Measurements from ENCODE around the gene PMEPA1.
A peak's percentile ranks its signal among the peaks of the same experiment; 100 is the strongest.

The PMEPA1 gene, protein sequence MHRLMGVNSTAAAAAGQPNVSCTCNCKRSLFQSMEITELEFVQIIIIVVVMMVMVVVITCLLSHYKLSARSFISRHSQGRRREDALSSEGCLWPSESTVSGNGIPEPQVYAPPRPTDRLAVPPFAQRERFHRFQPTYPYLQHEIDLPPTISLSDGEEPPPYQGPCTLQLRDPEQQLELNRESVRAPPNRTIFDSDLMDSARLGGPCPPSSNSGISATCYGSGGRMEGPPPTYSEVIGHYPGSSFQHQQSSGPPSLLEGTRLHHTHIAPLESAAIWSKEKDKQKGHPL

GRCh38 chr20:57709823-57710799 lies at the start of gene PMEPA1:
PMEPA1 (minus strand) TSS chr20:57710015; CDS start chr20:57709582, 433 bp downstream.
- DNase-seq = peak; percentile 87

GRCh38 chr20:57757767-57758166 lies 48.0 kb upstream of the PMEPA1 start:
- no peak for DNase-seq

DNA sequence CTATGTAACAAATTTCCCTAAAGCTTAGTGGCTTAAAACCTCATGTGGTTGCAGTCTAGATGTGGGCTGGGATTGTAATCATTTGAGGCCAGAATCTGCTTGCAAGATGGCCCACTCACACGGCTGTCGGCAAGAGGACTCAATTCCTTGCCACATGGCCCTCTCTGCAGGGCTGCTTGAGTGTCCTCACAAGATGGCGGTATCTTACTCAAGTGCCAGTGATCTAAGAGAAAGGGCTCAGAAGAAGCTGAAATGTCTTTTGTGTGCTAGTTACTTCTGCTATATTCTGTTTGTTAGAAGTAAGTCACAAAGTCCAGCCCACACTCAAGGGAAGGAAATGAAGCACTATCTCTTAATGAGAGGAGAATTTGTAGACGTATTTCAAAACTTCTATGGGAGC lies 47.1 kb upstream of the PMEPA1 start:
- DNase-seq = no peak

DNA sequence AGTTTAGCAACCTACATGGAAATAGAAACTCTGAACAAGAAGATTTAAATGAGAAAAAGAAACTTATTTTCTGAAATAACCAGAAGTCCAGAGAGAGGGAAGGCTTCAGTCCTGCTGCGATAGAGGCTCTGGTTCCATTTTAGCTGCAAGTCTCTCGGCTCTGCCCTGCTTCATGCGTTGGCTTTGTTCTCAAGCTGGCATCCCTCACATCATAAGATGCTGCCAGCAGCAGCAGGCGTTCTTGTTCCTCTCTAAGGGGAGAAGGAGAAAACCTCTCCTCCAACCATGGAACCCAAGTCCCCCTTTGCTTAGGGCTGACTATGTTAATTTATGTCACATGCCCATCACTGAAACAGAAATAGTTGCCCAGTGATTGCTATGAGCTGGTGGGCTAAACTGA lies 46.4 kb upstream of the PMEPA1 start:
- DNase-seq = no peak

DNA sequence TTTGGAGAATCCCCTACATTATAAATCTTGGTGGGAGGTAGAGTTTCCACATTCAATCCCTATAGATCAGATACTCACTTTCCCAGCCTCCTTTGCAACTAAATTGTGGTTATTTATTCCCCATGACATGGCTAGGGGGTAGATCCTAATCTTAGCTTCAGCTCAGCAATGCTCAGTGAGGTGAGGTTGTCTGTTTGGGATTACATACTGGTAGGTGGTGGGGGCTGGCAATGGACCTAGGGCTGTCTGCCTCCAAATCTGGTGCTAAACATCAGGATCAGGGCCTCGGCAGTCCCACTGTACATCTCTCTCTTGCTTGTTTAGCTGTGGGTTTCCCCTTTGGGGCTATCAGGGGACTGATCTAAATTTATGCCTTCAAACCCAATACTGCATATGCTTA lies 45.8 kb upstream of the PMEPA1 start:
- no peak for DNase-seq

- DNase-seq = no peak
Measured at GRCh38 chr20:57754190-57754589, 44.4 kb upstream of the PMEPA1 start.

- DNase-seq = no peak
Measured at GRCh38 chr20:57753332-57754164, 43.7 kb upstream of the PMEPA1 start.

DNA sequence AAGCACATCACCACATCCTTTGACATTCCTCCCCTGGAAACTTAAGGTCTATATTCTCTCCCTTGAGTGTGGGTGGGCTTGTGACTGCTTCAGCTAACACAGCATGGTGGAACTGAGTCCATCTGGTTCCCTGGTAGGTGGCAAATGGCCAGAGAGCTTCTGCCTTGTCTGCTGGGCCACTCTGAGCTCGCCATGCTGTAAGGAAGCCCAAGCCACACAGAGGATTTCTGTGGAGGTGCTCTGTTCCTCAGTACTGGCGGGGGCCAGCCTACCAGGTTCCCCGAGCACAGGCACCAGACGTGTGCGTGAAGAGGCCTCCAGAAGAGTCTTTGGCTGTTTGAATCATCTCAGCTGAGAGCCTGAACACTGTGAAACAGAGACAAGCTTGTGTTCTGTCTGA lies 41.6 kb upstream of the PMEPA1 start:
- DNase-seq = no peak

DNA sequence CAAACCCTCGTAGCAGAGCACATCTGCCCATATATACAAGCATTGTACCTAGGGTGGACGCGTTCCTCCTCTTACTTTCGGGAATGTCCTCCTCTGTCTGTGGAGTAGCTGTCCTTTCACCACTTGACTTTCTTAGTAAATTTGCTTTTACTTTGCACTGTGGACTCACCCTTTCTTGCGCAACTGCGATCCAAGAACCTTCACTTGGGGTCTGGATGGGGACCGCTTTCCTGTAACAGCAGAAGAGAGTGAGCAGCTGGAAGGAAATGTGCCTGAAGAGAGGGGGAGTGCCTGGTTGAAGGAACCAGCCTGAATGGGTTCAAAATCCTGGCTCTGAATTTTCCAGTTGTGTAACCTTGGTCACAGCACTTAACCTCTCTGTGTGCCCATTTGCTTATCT lies 40.1 kb upstream of the PMEPA1 start:
- DNase-seq = no peak

GRCh38 chr20:57749131-57749690 lies 39.4 kb upstream of the PMEPA1 start:
- DNase-seq = no peak

DNA sequence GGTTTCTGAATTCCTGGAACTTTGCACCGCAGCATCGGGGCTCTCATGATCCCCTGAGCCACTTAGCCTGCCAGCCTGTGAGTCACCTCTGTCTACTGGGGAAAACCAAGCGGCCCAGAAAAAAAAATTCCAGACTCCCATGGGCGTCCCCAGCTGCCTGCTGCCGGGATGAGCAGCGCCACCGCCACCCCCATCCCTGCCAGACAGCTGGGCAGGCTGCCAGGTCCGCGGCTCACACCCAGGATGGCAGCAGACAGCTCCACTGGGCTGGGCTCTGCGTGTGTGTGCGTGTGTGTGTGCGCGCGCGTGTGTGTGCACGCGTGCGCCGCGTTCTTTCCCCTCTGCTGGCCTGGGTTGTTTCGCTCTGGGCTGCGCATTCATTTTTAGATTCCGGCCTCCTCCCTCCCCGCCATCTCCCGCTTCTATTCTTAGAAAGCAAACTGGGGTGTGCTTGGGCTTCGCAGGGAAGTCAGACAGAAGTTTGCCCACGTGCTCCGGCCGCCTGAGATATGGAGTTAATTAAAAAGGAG lies 38.9 kb upstream of the PMEPA1 start:
- DNase-seq = peak; percentile 68

DNA sequence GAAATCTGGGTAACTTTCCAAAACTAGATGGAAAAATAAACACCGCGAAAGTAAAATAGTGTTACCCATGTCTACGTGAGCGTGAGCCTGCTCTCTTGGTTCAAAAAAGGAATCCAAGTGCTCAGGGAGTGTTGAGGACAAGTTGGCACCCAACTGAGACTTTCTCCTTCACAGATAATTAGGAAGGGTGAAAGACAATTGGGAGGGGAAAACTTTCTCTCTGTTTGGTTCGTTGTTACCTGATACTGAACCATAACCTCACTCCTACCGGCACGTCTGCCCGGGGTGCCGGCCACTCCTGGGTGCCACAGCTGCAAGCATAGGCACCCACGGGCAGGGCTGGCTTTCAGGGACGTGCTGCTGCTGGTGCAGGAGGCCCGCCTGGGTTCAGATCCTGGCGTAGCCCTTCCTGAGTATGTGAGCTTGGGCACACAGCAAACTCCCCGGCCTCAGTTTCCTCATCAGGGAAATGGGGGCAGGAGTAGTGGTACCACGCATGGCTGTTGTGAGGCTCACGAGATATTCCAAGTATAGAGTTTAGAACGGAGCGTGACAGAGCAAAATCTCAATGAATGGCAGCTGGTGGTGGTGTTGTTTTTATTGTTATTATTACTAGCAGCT lies 38.2 kb upstream of the PMEPA1 start:
- DNase-seq = no peak

DNA sequence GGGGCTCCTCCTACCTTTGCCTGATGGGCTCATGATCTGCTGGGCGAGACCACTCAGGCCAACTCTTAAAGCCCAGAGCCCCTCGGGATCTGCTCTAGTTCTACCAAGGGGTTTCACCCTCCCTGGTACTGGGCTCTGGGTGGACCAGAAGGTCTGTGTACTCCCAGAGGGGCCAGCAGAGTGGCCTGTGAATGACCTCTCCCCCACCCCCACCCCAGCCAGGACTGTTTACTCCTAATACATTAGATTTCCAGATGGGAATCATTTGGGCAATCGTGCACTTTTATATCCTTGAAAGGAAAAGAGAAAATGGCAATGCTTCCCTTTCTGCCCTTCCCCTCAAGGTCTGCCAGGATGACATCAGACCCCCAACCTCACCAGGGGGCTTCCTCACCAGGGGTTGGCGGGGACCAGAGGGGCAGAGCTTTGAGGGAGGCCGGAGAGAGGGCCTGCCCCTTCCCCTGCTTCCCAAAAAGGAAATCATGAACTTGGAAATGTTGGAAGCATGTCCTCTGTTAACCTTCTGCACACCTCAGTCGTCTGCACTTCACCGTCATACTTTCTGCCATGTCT lies 37.1 kb upstream of the PMEPA1 start:
- no peak for DNase-seq

DNA sequence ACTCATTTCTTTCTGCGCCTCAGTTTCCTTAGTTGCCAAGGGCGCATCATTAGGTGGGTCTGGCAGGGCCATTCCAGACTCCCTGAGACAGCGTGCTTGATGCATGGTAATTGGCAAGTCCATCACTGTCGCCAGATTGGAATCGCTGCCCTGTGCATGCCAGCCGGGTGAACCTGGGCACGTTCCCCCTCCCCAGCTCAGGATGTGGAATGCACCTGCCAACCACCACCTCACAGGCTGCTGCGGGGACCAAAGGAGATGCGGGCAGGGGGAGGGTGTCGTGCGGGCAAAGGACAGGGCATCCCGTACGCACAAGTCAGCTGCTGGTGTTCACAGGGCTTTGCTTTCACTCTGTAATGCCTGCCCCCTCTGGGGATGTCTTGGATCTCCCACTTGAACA lies 36.4 kb upstream of the PMEPA1 start:
- no peak for DNase-seq

GRCh38 chr20:57744206-57744605 lies 34.4 kb upstream of the PMEPA1 start:
- no peak for DNase-seq

DNA sequence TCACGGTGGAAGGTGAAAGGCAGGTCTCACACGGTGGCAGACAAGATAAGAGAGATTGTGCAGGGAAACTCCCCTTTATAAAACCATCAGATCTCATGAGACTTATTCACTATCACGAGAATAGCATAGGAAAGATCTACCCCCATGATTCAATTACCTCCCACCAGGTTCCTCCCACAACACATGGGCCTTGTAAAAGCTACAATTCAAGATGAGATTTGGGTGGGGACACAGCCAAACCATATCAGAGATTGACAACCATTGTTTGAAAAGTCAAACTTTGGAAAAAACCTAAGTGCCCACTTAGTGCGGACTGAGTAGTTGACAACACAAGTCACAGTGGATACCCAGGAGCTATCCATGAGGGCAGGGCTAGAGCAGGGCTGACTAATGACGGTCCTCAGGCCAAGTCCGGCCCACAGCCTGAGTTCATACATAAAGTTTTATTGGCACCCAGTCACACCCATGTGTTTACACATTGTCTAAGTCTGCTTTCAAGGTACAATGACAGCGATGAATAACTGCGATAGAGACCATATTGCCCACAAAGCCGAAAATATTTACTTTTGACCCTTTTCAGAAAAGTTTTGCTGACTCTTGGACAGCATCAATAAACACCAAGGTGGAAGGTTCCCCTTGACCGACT lies 33.8 kb upstream of the PMEPA1 start:
- DNase-seq = no peak

GRCh38 chr20:57742507-57743181 lies 32.8 kb upstream of the PMEPA1 start:
- no peak for DNase-seq

- no peak for DNase-seq
Measured at GRCh38 chr20:57738484-57738883, 28.7 kb upstream of the PMEPA1 start.

DNA sequence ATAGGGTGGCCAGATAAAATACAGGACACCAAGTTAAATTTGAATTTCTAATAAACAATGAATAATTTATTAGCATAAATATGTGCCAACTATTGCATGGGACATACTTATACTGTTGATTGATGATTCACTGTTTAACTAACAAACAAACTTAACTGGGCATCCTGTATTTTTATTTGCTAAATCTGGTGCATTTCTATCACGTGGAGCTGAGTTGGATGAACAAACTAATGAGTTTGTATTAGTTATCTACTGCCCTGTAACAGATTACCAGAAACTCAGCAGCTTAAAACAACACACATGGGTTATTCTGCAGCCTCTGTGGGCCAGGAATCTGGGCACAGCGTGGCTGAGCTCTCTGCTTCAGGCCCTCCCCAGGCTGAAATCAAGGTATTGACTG lies 28.2 kb upstream of the PMEPA1 start:
- no peak for DNase-seq

- no peak for DNase-seq
Measured at GRCh38 chr20:57737349-57737748, 27.5 kb upstream of the PMEPA1 start.

Measured in NCI-H526 treated with DMSO at 0.1 percent for 48 hours (cell line).